ENCODE data around the gene LMBRD1.
"Not testable (repeated sequence)": the region's sequence is repeated elsewhere in the genome, so short reads cannot be mapped to it uniquely, and the experiment has no call there.

LMBRD1 gene

DNA sequence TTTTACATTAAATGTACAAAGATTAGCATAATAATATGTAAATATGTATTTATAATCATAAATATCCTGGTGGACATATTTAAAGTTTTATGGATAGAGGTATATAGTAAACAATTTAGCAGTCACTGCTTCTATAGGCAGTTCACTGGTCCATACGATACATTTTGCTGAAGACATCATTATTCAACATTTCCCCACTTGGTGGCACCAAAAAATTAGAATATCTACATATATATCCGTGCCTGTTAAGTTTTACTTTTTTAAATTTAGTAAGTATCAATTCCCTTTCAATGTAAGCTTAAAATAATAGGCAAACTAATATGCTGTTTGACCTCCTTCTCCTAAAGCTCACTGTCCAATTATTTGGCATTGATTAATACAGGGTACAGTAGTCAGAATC lies 64.2 kb downstream of the LMBRD1 start:
- no peak for DNase-seq (ENCODE audit: low read depth in 3 of 3)

DNA sequence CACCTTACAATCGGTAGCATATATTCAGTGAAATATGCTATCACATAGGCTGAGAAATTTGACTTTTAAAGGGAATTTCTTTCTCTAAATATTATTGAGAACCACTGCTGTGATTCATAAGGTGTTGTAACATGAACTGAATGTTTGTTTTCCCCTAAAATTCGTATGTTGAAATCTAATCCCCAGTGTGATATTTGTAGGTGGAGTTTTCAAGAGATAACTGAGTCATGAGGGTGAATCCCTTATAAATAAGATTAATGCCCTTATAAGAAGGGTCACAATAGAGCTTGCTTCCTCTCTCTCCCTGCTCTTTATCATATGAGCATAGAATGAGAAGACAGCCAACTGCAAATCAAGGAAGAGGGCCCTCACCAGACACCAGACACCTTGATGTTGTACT lies 64.8 kb downstream of the LMBRD1 start:
- DNase-seq (ENCODE audit: low read depth in 3 of 3), result no peak

DNA sequence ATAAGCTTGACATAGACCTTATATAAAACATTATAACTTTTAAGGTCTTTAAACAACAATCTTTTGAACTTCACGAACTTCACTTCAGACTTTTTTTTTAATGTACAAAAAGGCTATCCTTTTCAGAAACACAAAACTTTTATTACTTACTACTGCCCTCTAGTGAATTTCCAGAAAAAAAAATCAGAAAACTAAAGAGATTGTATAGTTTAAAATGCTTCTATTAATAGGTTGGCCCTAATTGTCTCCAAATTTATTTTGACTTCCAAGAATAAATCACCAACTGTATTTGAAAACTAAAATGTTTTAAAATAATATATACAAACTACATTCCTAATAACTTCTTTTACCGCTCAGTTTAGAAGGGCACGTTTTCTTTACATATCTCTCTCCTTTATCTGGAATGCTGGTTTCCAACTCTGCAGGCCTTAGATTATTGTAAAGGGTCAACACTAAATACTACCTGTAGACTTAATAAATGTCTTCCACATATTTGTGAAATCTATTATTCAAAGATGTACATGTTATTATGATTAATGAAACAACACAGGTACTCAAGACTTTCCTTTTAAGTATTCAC lies 66.8 kb downstream of the LMBRD1 start:
- no peak for DNase-seq (ENCODE audit: low read depth in 3 of 3)

DNA sequence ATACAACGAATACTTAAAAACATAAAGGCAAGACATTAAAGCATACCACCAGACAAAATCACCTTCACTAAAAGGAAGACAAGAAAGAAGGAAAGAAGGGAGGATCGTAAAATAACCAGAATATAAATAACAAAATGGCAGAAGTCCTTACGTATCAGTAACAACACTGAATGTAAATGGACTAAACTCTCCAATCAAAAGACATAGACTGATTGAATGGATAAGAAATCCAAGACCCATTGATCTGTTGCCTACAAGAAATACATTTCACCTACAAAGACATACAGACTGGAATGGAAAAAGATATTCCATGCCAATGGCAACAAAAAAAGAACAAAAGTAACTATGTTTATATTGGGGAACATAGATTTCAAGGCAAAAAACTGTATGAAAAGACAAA lies 74.1 kb downstream of the LMBRD1 start:
- no peak for DNase-seq (ENCODE audit: low read depth in 3 of 3)

DNA sequence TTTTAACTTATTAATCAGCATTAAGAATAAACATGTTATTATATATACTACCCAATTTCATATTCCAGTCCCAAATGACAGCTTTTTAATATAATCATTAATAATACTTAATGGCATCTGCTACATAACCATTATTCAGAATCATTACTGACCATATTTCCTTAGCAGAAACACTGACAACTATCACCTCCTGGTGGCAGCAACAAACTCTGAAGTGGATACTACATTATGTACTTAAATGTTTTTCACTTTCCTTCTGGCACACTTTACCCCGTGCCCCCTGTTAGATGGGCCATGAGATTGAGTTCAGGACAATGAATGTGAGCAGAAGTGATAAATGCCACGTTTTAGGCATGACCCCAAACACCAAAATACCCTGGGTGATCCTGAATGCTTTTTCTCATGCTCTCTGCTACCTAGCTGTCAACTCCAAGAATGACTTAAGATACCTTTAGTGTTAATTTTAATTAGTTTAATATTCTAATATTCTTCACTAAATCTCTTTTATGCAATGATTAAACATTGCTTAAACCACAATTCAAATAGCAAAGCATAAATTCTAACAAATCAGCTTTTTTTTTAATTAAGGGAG lies 77.1 kb downstream of the LMBRD1 start:
- DNase-seq (ENCODE audit: low read depth in 3 of 3), result no peak

DNA sequence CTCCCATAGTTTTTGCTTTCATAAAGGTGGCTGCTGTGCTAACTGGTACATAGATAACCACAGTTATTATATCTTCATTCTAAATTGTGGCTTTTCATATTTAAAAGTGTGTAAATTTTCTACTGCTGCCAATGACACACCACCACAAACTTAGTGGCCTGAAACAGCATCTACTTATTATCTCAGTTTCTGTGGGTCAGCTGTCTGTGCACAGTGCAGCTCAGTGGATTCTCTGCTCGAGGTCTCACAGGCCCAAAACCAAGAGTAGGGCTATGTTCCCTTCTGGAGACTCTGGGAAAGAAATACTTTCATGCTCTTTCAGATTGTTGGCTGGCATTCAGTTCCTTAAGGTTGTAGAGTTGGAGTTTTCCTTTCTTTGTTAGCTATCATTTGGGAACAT lies 90.1 kb downstream of the LMBRD1 start:
- DNase-seq (ENCODE audit: low read depth in 3 of 3), result no peak

DNA sequence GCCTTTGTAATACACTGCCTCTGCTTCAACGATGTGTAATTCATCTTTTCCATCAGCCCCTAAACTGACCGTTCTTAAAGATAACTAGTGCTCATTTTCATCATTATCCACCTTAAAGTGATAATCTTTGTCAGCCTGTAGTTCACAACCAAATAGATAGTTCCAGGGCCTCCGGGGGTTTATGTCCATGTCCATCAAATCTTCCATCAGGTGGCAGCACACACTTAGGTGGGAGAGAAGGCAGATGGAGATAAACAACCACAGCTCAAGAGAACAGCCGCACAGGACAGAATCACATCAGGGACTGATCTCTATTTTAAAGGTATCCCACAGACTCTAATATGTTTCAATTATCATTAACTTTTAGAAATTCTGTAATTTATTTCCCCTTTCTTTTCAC lies 90.9 kb downstream of the LMBRD1 start:
- DNase-seq (ENCODE audit: low read depth in 3 of 3), result no peak

GRCh38 chr6:69704916-69705315 lies 91.9 kb downstream of the LMBRD1 start:
- no peak for DNase-seq (ENCODE audit: low read depth in 3 of 3)

DNA sequence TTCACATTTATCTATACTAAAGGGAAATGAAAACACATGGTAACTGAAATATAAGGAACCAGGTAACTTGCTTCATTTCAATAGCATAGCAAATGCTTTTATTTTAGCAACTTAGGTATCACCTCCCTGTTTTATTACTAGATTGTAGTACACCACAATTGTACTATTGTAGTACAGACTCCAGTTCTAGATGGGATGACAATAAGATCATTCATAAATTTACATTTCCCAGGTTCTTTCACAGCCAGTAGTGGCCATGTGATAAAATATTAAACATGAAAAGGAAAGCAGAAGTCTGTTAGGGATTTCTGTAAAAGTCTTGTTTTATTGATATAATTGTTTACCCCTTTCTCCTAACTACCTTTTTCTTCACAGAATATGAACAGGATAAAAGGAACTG lies 97.2 kb downstream of the LMBRD1 start:
- DNase-seq (ENCODE audit: low read depth in 3 of 3), result no peak

DNA sequence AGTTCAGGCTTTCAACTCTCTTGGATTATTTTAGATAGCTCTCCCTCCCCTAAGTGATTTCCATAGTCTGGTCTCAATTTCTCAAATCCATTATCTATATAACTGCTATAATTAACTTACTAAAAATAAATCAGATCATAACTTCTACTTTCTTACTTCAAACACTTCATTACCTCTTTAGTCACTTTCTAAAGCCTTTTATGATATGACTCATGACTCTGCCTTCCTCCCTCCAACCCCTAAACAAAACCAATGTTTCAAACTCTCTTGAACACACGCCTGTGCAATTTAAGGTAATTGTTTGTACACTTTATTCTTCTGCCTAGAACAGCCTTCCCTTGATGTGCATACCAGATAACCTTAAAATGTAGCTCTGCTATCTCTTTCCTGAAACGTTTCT lies 100.5 kb downstream of the LMBRD1 start:
- no peak for DNase-seq (ENCODE audit: low read depth in 3 of 3)

DNA sequence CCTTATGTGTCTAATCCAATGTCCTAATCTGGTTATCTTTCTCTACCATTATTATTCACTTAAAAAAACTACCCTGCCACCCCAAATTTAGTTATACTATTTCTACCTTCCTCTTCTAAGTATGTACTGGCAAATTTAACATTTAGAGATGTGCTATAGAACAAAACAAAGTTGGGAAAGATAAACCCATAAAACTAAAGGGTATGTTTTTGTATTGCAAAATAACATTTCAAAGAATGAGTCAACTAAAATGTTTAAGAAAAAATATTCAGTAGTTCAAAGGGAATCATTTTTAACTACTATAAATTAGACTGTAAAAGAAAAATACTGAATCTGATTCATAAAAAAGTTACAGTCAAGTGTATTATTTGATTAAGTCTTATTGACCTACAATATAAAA lies 103.0 kb downstream of the LMBRD1 start:
- DNase-seq (ENCODE audit: low read depth in 3 of 3), result no peak

DNA sequence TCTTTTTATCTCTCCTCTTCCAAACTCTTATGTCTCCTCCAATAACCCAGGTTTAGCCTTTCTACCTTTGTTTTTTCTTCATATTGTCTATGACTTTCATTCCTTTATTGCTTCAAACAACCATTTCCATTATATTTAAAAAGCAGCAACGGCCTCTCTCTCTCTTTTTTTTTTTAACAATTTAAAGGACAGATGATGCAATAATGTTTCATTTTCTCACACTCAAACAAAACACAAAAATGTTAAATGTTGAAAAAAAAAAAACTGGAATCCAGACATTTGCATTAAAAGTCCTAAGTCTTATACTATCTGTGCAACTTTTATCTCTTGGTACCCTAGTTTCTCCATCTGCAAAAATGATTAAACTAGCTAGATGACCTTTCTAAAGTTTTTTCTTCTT lies 105.8 kb downstream of the LMBRD1 start:
- DNase-seq (ENCODE audit: low read depth in 3 of 3), result no peak

DNA sequence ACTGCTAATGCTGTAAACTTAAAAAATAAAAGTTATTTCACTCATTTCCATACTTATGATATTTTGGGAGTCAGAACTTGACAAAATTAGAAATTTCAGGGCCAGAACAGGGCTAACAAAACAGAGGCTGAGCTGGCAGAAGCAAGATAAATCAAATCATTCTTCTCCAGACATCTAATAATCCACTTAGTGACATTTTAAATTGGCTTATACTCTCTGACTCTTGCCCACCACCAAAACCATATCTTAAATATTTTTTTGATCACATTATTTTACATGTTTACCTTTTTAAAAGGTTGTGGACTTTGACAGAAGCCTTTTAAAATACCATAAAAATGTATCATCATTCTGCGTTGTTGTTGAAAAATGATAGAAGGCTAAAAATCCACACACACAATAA lies 116.5 kb downstream of the LMBRD1 start:
- no peak for DNase-seq (ENCODE audit: low read depth in 3 of 3)

GRCh38 chr6:69673298-69673697 lies 123.5 kb downstream of the LMBRD1 start:
- DNase-seq (ENCODE audit: low read depth in 3 of 3), result no peak

- DNase-seq (ENCODE audit: low read depth in 3 of 3), result no peak
Observed at GRCh38 chr6:69668916-69669315, 127.9 kb downstream of the LMBRD1 start.

DNA sequence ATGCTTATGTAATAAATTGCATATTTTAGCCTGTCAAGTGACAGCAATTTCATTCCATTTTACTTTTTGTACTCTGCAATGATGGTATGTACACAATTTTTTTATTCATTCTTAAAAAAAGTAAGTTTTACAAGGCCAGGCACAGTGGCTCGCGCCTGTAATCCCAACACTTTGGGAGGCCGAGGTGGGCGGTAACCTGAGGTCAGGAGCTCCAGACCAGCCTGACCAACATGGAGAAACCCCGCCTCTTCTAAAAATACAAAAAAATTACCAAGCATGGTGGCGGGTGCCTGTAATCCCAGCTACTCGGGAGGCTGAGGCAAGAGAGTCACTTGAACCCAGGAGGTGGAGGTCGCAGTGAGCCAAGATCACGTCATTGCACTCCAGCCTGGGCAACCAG lies 130.0 kb downstream of the LMBRD1 start:
- DNase-seq (ENCODE audit: low read depth in 3 of 3), result not testable (repeated sequence)

DNA sequence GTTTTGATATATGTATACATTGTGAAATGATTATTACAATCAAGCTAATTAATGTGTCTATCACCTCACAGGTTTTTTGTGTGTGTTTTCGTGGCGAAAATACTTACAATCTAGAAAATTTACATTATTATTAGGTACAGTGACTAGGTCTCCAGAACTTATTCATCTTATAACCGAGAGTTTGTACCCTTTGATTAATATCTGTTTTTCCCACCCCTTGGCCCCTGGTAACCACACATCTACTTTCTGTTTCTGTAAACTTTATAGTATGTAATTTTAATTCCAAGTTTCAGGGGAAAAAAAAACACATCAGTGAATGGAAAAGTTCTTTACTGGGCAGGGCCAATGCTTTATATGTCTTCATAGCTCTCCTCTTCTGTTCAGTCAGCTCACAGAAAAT lies 131.4 kb downstream of the LMBRD1 start:
- no peak for DNase-seq (ENCODE audit: low read depth in 3 of 3)

DNA sequence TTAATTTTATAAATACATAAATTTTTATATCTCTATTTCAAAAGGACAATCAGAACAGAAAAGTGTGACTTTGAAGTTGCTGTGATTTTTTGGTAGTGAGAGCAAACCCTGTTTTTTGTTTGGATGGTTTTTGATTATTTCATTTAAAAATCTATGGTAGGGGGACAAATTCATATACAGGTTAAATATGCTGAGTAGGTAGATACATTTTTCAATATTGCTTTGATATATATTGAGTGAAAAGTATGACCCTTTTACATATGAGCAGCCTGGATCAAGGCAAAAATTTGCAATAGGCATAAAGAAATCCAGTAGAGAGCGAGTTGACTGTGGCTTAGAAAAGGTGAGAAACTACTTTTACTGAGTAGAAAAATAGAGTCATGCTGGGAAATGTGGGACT lies 132.3 kb downstream of the LMBRD1 start:
- no peak for DNase-seq (ENCODE audit: low read depth in 3 of 3)

DNA sequence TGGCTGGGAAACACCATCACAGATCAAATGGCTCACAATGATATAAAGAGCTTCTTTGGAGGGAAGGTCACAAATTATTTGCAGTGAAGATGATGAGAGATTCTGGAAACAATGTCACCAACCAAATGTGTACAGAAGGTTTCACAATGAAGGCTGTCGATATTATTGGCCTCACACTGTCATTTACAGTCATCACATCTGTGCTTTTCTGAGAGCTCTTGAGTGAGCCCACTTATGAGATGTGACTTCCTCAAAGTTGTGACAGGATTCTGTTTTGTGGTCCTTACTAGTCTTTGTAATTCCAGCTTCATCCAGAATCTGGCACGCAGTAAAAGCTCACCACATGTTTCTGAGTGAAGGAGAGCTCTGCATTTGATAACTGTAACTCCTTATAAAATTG lies 133.6 kb downstream of the LMBRD1 start:
- no peak for DNase-seq (ENCODE audit: low read depth in 3 of 3)

GRCh38 chr6:69650703-69651102 lies 146.1 kb downstream of the LMBRD1 start:
- no peak for DNase-seq (ENCODE audit: low read depth in 3 of 3)

DNA sequence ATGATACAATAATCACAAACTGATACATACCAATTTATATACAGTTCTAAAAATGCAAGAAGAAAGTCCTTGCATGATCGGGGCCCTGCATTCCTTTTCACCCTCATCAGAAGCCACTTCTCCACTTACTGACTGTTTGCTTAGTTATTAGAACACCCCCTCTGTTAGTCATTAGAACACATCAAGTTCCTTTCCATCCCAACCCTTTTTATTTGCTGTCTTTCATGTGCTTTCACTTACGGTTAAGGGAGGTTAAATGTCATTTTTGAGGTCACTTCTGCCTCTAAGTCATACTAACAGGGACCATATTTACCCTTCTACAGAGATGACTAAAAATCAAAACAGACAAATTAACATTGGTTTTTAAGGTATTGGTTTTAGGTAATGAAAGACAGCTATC lies 149.1 kb downstream of the LMBRD1 start:
- DNase-seq (ENCODE audit: low read depth in 3 of 3), result no peak

- no peak for DNase-seq (ENCODE audit: low read depth in 3 of 3)
Observed at GRCh38 chr6:69643688-69644087, 153.1 kb downstream of the LMBRD1 start.

DNA sequence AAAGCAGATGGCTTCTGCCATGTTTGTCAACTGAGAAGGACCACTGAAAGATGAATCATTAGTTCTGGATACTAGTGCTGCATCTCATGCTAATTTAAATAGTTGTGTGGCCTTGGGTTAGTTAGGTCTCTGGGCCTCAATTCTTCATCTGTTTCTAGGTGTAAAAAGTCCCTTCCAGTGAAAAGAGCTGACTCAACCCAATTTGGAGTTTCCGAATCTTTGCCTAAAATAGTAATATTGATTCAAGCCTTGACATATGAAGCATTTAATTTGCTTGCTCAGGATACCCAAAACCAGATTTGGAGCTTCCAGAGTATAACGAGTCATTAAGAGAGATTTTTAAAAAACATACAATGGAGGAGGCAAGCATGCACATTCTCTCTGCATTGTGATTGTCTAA lies 163.9 kb downstream of the LMBRD1 start:
- no peak for DNase-seq (ENCODE audit: low read depth in 3 of 3)
